HG03103 (cell line): ENCODE measurements around the gene HMSD.

Experiments used
- ATAC-seq: cut with Tn5 transposase; IDR thresholded peaks from one replicate; pipeline ENCODE4 v1.9.1; 2021; ENCODE audit warnings: low read depth; ENCODE audit not compliant: unreplicated experiment

HMSD gene

GRCh38 chr18:63953811-63954210 is 4.7 kb downstream of the HMSD start:
- ATAC-seq, result no peak

DNA sequence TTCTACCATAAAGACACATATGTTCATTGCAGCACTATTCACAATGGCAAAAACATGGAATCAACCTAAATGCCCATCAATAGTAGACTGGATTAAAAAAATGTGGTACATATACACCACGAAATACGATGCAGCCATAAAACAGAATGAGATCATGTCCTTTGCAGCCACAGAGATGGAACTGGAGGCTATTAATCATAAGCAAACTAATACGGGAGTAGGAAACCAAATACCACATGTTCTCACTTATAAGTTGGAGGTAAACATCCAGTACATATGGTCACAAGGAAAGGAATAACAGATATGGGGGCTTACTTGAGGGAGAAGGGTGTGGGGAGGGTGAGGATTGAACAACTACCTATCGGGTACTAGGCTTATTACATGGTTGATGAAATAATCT is 7.7 kb downstream of the HMSD start:
- no peak for ATAC-seq

GRCh38 chr18:63960891-63961290 is 11.8 kb downstream of the HMSD start:
- ATAC-seq, result no peak

DNA sequence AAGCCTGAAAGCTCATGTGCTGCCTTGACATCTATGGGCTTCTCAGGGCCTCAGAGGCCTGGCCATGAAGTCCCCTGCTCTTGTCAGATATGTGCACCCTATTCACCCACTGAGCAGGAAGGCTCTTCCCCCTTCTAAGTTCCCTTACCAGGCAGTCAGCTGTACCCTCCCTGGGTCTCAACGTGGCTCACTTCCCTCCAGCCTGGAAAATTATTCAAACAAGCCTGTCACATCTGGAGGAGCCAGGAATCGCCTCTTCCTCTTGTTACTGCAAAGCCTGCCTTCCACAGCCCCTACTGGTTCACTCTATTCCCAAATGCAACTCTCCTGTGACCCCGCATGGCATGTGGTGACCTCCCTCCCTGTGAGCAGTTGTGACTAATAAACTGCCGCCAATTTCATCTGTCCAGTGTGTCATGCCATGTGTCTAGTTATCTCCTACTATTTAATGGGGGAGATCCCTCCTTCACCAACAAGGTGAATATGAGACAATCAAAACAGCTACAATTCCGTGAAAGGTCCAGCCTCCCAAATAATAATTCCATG is 12.4 kb downstream of the HMSD start:
- no peak for ATAC-seq

DNA sequence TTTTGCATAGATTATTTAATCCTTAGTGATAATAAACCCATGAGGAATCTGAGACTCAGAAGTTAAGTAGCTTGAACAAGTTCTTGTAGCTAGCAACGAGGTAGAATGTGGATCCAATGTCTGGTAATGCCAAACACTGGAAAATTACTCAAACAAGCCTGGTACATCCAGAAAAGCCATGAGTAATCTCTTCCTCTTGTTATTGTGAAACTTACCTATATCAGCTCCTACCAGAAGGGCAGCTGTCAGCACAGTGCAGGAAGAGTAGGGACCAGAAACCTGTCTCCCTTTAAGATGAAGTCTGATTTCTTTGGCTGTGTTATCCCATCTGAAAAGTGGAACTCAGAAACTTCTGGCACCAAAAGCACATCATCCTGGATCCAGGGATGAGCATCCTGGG is 13.0 kb downstream of the HMSD start:
- ATAC-seq, result no peak

- ATAC-seq, result peak; percentile 90
Measured at GRCh38 chr18:63963615-63964256, 14.6 kb downstream of the HMSD start.

GRCh38 chr18:63964908-63965307 is 15.8 kb downstream of the HMSD start:
- no peak for ATAC-seq

- ATAC-seq, result no peak
Measured at GRCh38 chr18:63965716-63966330, 16.7 kb downstream of the HMSD start.

- ATAC-seq, result peak; percentile 88
Measured at GRCh38 chr18:63969942-63970808, 21.1 kb downstream of the HMSD start, which contains the start of gene SERPINB8. Gene SERPINB8 (plus strand): TSS chr18:63970081. CDS start chr18:63978309, 8,228 bp downstream.

DNA sequence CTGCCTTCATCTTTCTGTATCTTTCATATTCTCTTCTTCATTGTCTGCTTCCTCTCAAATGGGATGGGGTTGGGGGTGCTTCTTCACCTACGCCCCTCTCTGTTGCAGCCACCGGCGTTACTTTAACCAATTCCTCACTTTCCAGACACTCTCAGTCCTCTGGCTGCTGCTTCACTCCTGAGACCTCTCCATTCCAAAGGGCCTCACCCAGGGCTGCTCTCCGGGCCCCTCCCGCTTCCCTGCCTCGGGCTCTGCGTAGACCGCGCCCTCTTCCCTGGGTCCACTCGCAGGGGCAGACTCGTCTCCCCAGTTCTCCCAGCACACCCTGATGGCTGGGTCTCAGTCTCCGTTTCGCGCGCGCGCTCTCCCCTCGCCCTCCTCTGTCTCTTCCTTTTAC is 21.7 kb downstream of the HMSD start:
- peak; percentile 1 for ATAC-seq

DNA sequence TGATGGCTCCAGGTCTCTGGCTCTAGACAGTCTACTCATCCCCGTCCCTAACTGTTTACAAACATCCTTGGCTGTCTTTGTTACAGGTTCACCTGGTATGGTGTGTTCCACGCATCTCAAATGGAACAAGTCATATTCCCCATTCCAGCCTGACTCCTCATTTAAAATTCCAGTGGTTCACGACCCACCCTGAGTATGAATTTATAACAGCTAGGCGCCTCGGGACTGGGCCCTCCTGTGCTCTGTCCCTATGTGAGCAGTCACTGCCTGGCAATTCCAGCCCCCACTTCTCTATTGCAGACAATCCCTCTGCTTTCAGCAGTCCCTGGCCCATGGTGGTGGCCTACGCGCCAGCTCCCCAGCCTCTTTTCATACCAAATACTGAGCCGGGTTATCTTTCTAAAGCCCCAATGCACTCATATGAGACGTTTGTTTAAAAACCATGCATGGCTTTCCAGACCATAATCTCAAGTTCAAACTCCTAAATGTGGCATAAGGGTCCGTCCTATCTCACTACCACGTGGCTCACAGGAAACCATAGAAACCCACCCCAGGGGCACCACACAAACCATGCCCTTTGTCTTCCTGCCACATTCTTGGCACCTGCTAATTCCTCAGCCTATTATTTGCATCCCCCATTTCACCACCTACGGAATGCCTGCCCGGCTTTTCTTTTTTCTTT is 22.4 kb downstream of the HMSD start:
- no peak for ATAC-seq

DNA sequence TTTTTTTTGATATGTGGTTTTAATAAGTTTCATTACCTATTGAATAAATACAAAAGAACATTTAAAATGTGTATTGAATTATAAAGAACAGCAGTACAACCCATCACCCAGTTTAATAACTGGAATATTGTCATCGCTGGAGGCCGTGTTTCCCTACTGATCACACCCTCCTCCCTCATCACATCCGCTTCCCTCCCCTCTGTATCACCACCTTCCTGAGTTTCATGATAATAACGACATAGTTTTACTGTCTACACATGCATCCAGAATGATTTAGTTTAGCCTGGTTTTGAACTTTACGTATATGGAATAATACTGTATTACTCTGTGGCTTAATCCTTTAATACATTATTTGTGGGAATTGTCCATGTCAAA is 22.9 kb downstream of the HMSD start:
- ATAC-seq, result no peak

DNA sequence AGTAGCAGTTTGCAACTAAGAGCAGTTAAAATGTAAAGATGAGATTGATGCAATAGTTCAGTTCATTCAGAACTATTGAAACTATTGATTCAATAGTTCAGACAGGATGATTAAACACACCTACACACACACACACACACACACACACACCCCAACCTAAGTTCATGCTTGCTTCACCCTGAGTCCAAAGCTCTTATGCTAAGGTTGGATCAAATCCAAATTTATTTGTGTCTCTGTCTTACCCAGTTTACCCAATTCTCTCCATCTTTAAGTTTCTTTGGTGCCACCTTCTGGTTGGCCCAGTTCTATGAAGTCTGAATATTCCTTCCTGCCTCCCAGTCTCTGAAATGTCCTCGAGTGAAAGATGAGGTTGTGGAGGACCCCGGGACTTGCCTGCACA is 25.9 kb downstream of the HMSD start:
- ATAC-seq, result no peak

DNA sequence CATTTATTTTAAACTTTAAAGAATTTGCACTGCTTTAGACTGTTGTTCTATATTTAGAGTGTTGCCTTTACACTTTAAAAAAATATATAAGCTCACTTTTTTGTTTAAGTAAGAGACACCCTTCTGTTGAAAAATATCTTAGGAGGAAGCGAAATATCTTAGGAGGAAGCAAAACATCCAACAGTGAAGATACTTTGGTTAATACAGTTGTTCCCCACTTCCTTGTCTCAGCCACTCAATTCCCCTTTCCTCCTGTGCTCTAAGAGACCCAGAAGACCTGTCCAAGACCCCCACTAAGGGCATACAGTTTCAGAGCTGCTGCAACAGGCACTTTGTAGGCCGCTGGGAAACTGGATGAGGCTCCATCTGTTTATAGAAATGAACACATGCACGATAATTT is 26.5 kb downstream of the HMSD start:
- no peak for ATAC-seq

- no peak for ATAC-seq
Measured at GRCh38 chr18:63977040-63977439, 27.9 kb downstream of the HMSD start.

- ATAC-seq, result peak; percentile 72
Measured at GRCh38 chr18:63979409-63979920, 30.4 kb downstream of the HMSD start.

- no peak for ATAC-seq
Measured at GRCh38 chr18:63980027-63980426, 30.9 kb downstream of the HMSD start.

GRCh38 chr18:63980896-63981460 is 31.9 kb downstream of the HMSD start:
- no peak for ATAC-seq

DNA sequence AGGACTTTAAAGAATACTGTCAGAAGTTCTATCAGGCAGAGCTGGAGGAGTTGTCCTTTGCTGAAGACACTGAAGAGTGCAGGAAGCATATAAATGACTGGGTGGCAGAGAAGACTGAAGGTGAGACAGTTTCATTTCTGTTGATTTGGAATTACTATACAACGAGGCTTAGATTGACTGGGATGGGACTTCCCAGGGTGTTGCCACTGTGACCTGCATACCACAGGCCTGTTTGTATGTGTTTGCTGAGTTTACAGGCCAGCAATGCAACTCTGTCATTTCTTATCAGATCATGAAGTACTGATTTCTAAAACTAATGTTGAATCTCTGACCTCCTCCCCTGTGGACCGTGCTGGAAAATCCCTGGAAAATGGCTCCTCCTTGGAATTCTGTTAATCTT is 32.6 kb downstream of the HMSD start:
- ATAC-seq, result no peak

- no peak for ATAC-seq
Measured at GRCh38 chr18:63982361-63982760, 33.3 kb downstream of the HMSD start.
